Omental fat pad (tissue), 4 donors: ENCODE measurements around the gene CISTR. TPM values are rescaled to one million over a fixed set of nuclear protein-coding genes. Genes with fewer than 3 reads are reported as not detected.
A peak's percentile ranks its signal among the peaks of the same experiment; 100 is the strongest.

Experiments used
- ATAC-seq: fragments of 150-250 bp; one replicate; pipeline ENCODE4 v1.9.1; 2016; ENCODE audit warnings: mild to moderate bottlenecking, moderate library complexity; ENCODE audit not compliant: low FRiP score
- DNase-seq: peaks from one replicate; pipeline ENCODE4 v3.0.0-alpha.2; 2019; ENCODE audit warnings: low spot score
- CTCF ChIP-seq, 3 donors: fragments of 450-650 bp; IDR thresholded peaks; one replicate each; pipeline ENCODE4 v1.5.1; 2016 to 2017; ENCODE audit warnings: antibody characterized with exemption in 3 of 3, mild to moderate bottlenecking in 3 of 3, moderate library complexity in 2 of 3
- total RNA-seq, 4 donors: library from RNA; depleted of rRNA; stranded (reverse); fragments of >200 nt; gene quantifications; one replicate each; pipeline ENCODE4 v1.1.0, GENCODE V29; 2016

CISTR gene
- total RNA-seq, 4 donors from 2014 or later = not detected

- DNase-seq = no peak
- ATAC-seq = no peak
- TF ChIP-seq CTCF (IDR thresholded peaks at IDR 0.05) = no peak
Measured at GRCh38 chr12:53744130-53744441, 7.7 kb downstream of the CISTR start.

GRCh38 chr12:53743266-53744129 lies 8.3 kb downstream of the CISTR start:
- ATAC-seq = no peak
- DNase-seq = no peak
- TF ChIP-seq CTCF (IDR thresholded peaks at IDR 0.05) = peak in 1 of 3 donors; percentile 35

GRCh38 chr12:53740130-53740491 lies 11.7 kb downstream of the CISTR start:
- no peak for TF ChIP-seq CTCF (IDR thresholded peaks at IDR 0.05)
- DNase-seq (no peak), ATAC-seq (no peak)

- TF ChIP-seq CTCF (IDR thresholded peaks at IDR 0.05) = no peak
- ATAC-seq (peak; percentile 14), DNase-seq (no peak)
Measured at GRCh38 chr12:53739214-53740129, 12.3 kb downstream of the CISTR start.

GRCh38 chr12:53738406-53739213 lies 13.2 kb downstream of the CISTR start:
- peak; percentile 19 for ATAC-seq
- DNase-seq = no peak
- TF ChIP-seq CTCF (IDR thresholded peaks at IDR 0.05) = no peak

GRCh38 chr12:53737951-53738405 lies 13.8 kb downstream of the CISTR start:
- no peak for DNase-seq
- ATAC-seq = no peak

More at GRCh38 chr12:53737951-53738405, 13.8 kb downstream of the CISTR start:
- no peak for TF ChIP-seq CTCF (IDR thresholded peaks at IDR 0.05)
